ENCODE data around the gene UGT2B17. TPM values are rescaled to one million over a fixed set of nuclear protein-coding genes. Genes with fewer than 3 reads are reported as not detected.
"Not testable (repeated sequence)": the region's sequence is repeated elsewhere in the genome, so short reads cannot be mapped to it uniquely, and the experiment has no call there.

Gene UGT2B17
- total RNA-seq = 1 to 10 TPM in 1 of 2 donors, not detected in 1; 1.3 TPM
- polyA plus RNA-seq = 10 to 100 TPM in 1 of 2 donors, 1 to 10 TPM in 1; 4.7 to 17.2 TPM

- 80% methylated on average over 7 of the region's 7 CpGs for WGBS
- Histone ChIP-seq H3K27ac (ENCODE audit: low read depth in 1 of 2, low read length in 2 of 2) (peak within 1 kb of the TSS in 1 of 2 donors; percentile 7), H3K4me3 (ENCODE audit: low read depth in 1 of 3, low read length in 3 of 3) (no peak within 1 kb of the TSS)
Measured at GRCh38 chr4:68576272-68577125, at the start of gene UGT2B17. Gene UGT2B17, minus strand, starts transcription at chr4:68576322. Its CDS starts 7,838 bp downstream, at chr4:68568484.

DNA sequence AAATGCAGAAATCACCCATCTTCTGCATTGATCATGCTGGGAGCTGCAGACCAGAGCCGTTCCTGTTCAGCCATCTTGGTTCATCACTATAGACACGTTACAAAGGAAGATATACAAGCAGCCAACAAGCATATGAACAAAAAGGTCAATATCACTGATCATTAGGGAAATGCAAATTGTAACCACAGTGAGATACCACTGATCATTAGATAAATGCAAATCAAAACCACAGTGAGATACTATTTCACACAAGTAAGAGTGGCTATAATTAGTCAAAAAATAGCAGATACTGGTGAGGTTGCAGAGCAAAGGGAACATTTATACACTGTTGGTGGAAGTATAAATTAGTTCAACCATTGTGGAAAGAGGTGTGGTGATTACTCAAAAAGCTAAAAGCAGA lies 46.6 kb upstream of the UGT2B17 start:
- 88% methylated on average over 2 of the region's 2 CpGs for WGBS
- not testable (repeated sequence) for H3K4me1 ChIP-seq (ENCODE audit: control insufficient read depth in 4 of 4, insufficient read depth in 4 of 4, low read length in 3 of 4); H3K27ac ChIP-seq (ENCODE audit: low read depth in 1 of 2, low read length in 2 of 2); H3K9ac ChIP-seq (ENCODE audit: low read depth in 1 of 2, low read length in 2 of 2); H3K27me3 ChIP-seq (ENCODE audit: control insufficient read depth in 4 of 4, insufficient read depth in 4 of 4, low read length in 3 of 4); H3K9me3 ChIP-seq (ENCODE audit: control insufficient read depth in 4 of 4, low read length in 3 of 4); DNase-seq (ENCODE audit: low spot score); H3K4me3 ChIP-seq (ENCODE audit: low read depth in 1 of 3, low read length in 3 of 3); H3K36me3 ChIP-seq (ENCODE audit: control insufficient read depth in 4 of 4, insufficient read depth in 3 of 4, low read depth in 1 of 4, low read length in 3 of 4)

More at GRCh38 chr4:68576272-68577125, at the start of gene UGT2B17:
- TF ChIP-seq FOXA1 (IDR thresholded peaks at IDR 0.05) (no peak), RXRA (IDR thresholded peaks at IDR 0.05) (no peak), HNF4G (IDR thresholded peaks at IDR 0.05) (no peak), ATF3 (IDR thresholded peaks at IDR 0.05) (no peak), NR2F2 (IDR thresholded peaks at IDR 0.05) (no peak), JUND (IDR thresholded peaks at IDR 0.05) (no peak), SP1 (IDR thresholded peaks at IDR 0.05) (no peak), GABPA (IDR thresholded peaks at IDR 0.05 in 1 of 2, conservative IDR thresholded peaks at IDR 0.05 in 1 of 2) (no peak), RAD21 (IDR thresholded peaks at IDR 0.05) (no peak), YY1 (IDR thresholded peaks at IDR 0.05) (no peak), FOXA2 (IDR thresholded peaks at IDR 0.05) (no peak), TAF1 (conservative IDR thresholded peaks at IDR 0.05) (no peak), HNF4A (conservative IDR thresholded peaks at IDR 0.05) (no peak), MAX (IDR thresholded peaks at IDR 0.05) (no peak)
- TF ChIP-seq, protein P1, sequence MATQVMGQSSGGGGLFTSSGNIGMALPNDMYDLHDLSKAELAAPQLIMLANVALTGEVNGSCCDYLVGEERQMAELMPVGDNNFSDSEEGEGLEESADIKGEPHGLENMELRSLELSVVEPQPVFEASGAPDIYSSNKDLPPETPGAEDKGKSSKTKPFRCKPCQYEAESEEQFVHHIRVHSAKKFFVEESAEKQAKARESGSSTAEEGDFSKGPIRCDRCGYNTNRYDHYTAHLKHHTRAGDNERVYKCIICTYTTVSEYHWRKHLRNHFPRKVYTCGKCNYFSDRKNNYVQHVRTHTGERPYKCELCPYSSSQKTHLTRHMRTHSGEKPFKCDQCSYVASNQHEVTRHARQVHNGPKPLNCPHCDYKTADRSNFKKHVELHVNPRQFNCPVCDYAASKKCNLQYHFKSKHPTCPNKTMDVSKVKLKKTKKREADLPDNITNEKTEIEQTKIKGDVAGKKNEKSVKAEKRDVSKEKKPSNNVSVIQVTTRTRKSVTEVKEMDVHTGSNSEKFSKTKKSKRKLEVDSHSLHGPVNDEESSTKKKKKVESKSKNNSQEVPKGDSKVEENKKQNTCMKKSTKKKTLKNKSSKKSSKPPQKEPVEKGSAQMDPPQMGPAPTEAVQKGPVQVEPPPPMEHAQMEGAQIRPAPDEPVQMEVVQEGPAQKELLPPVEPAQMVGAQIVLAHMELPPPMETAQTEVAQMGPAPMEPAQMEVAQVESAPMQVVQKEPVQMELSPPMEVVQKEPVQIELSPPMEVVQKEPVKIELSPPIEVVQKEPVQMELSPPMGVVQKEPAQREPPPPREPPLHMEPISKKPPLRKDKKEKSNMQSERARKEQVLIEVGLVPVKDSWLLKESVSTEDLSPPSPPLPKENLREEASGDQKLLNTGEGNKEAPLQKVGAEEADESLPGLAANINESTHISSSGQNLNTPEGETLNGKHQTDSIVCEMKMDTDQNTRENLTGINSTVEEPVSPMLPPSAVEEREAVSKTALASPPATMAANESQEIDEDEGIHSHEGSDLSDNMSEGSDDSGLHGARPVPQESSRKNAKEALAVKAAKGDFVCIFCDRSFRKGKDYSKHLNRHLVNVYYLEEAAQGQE (IDR thresholded peaks at IDR 0.05) = no peak
- TF ChIP-seq, protein P2, sequence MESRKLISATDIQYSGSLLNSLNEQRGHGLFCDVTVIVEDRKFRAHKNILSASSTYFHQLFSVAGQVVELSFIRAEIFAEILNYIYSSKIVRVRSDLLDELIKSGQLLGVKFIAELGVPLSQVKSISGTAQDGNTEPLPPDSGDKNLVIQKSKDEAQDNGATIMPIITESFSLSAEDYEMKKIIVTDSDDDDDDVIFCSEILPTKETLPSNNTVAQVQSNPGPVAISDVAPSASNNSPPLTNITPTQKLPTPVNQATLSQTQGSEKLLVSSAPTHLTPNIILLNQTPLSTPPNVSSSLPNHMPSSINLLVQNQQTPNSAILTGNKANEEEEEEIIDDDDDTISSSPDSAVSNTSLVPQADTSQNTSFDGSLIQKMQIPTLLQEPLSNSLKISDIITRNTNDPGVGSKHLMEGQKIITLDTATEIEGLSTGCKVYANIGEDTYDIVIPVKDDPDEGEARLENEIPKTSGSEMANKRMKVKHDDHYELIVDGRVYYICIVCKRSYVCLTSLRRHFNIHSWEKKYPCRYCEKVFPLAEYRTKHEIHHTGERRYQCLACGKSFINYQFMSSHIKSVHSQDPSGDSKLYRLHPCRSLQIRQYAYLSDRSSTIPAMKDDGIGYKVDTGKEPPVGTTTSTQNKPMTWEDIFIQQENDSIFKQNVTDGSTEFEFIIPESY (IDR thresholded peaks at IDR 0.05) = no peak
- TF ChIP-seq, protein P3, sequence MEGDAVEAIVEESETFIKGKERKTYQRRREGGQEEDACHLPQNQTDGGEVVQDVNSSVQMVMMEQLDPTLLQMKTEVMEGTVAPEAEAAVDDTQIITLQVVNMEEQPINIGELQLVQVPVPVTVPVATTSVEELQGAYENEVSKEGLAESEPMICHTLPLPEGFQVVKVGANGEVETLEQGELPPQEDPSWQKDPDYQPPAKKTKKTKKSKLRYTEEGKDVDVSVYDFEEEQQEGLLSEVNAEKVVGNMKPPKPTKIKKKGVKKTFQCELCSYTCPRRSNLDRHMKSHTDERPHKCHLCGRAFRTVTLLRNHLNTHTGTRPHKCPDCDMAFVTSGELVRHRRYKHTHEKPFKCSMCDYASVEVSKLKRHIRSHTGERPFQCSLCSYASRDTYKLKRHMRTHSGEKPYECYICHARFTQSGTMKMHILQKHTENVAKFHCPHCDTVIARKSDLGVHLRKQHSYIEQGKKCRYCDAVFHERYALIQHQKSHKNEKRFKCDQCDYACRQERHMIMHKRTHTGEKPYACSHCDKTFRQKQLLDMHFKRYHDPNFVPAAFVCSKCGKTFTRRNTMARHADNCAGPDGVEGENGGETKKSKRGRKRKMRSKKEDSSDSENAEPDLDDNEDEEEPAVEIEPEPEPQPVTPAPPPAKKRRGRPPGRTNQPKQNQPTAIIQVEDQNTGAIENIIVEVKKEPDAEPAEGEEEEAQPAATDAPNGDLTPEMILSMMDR (IDR thresholded peaks at IDR 0.05; ENCODE audit: low read depth, low read length, missing input control) = no peak
- Histone ChIP-seq H3K27me3 (ENCODE audit: control insufficient read depth in 4 of 4, insufficient read depth in 4 of 4, low read length in 3 of 4) (no peaks in the 10 kb centered on the region), H3K4me1 (ENCODE audit: control insufficient read depth in 4 of 4, insufficient read depth in 4 of 4, low read length in 3 of 4) (peaks cover 0 to 9% (median 3%) of the 10 kb centered on the region in 4 donors), H3K36me3 (ENCODE audit: control insufficient read depth in 4 of 4, insufficient read depth in 3 of 4, low read depth in 1 of 4, low read length in 3 of 4) (no peaks in the 10 kb centered on the region), H3K9ac (ENCODE audit: low read depth in 1 of 2, low read length in 2 of 2) (no peak within 1 kb of the TSS), H3K9me3 (ENCODE audit: control insufficient read depth in 4 of 4, low read length in 3 of 4) (no peaks in the 10 kb centered on the region)
- DNase-seq (ENCODE audit: low spot score) = no peak
